OCI-LY7 (cell line): ENCODE data around the gene NEMP1. TPM values are rescaled to one million over a fixed set of nuclear protein-coding genes. Genes with fewer than 3 reads are reported as not detected.

Experiments
- BruUV-seq: library from RNA; stranded (reverse); fragments of 400-500 nt; replicated peaks from 2 replicates; lab custom pipeline; 2021; lab: Mats Ljungman, UMichigan
- CTCF ChIA-PET: fragments of 300-600 bp; sonication (Branson Sonifier 250); formaldehyde crosslinking; loops from one replicate; lab custom pipeline; 2022; ENCODE audit warnings: antibody characterized with exemption; ENCODE audit not compliant: unreplicated experiment; lab: Charles Lee
- POLR2A ChIA-PET: fragments of 300-600 bp; sonication (Branson Sonifier 250); formaldehyde crosslinking; loops from one replicate; lab custom pipeline; 2022; ENCODE audit warnings: antibody characterized with exemption; lab: Charles Lee
- DNase-seq: peaks from one replicate; pipeline ENCODE4 v3.0.0-alpha.2; 2015; ENCODE audit warnings: low spot score
- H2AFZ ChIP-seq: fragments of 200-600 bp; sonication (generic), shearing (Covaris generic); 2 replicates; pipeline ENCODE4 v1.6.1; 2014; ENCODE audit warnings: mild to moderate bottlenecking, antibody characterized with exemption, low read length, moderate library complexity
- H3K27ac ChIP-seq: fragments of 200-600 bp; sonication (generic); 2 replicates; pipeline ENCODE4 v1.5.1; 2014; ENCODE audit warnings: mixed run types, low read depth, mild to moderate bottlenecking, moderate library complexity, low read length, inconsistent platforms; ENCODE audit not compliant: poor library complexity, severe bottlenecking
- H3K36me3 ChIP-seq: fragments of 200-600 bp; sonication (generic); 2 replicates; pipeline ENCODE4 v1.6.1; 2014; ENCODE audit warnings: mild to moderate bottlenecking, antibody characterized with exemption, low read length, moderate library complexity, mixed read lengths; ENCODE audit not compliant: insufficient read depth
- H3K4me1 ChIP-seq: fragments of 200-600 bp; sonication (generic); 2 replicates; pipeline ENCODE4 v1.5.1; 2014; ENCODE audit warnings: mild to moderate bottlenecking, low read length; ENCODE audit not compliant: insufficient read depth, poor library complexity, severe bottlenecking
- H3K4me2 ChIP-seq: fragments of 200-600 bp; sonication (generic); 2 replicates; pipeline ENCODE4 v1.6.1; 2014; ENCODE audit warnings: mild to moderate bottlenecking, low read length
- H3K4me3 ChIP-seq: fragments of 200-600 bp; sonication (generic); 2 replicates; pipeline ENCODE4 v1.5.1; 2014; ENCODE audit warnings: mild to moderate bottlenecking, low read depth, low read length; ENCODE audit not compliant: poor library complexity, severe bottlenecking
- H3K79me2 ChIP-seq: fragments of 200-600 bp; sonication (generic); 2 replicates; pipeline ENCODE4 v1.6.1; 2016; ENCODE audit warnings: low read depth, mild to moderate bottlenecking, low read length, moderate library complexity, mixed read lengths; ENCODE audit not compliant: insufficient read depth
- H3K9me2 ChIP-seq: fragments of 200-600 bp; sonication (generic); 2 replicates; pipeline ENCODE4 v1.6.1; 2016; ENCODE audit warnings: mild to moderate bottlenecking, low read length, mixed read lengths; ENCODE audit not compliant: insufficient read depth
- H3K9me3 ChIP-seq: fragments of 200-600 bp; sonication (generic); 2 replicates; pipeline ENCODE4 v1.6.1; 2014; ENCODE audit warnings: mild to moderate bottlenecking, mixed run types, low read length, mixed read lengths
- H4K20me1 ChIP-seq: fragments of 200-600 bp; sonication (generic); 2 replicates; pipeline ENCODE4 v1.6.1; 2014; ENCODE audit warnings: mild to moderate bottlenecking, antibody characterized with exemption, low read length, moderate library complexity, mixed read lengths; ENCODE audit not compliant: insufficient read depth
- EZH2phosphoT487 ChIP-seq: fragments of 200-600 bp; sonication (generic); IDR thresholded peaks from 2 replicates; pipeline ENCODE4 v1.6.1; 2018; ENCODE audit warnings: low read depth, borderline replicate concordance, mild to moderate bottlenecking, mixed run types, antibody characterized with exemption, low read length, moderate library complexity, mixed read lengths
- intact Hi-C: fragments of 100-400 bp; cut with micrococcal nuclease; formaldehyde crosslinking; loops from one replicate; pipeline ENCODE4 v1.10.0; 2022; ENCODE audit not compliant: unreplicated experiment
- total RNA-seq, 2 experiments: library from RNA; depleted of rRNA in 1 of 2; stranded (reverse); fragments of >200 nt in 1 of 2; shearing (Covaris generic) in 1 of 2; gene quantifications; 2 replicates each; pipeline ENCODE4 v1.2.3, GENCODE V29; 2014 to 2022
- TF ChIP-seq, protein P1 (sequence below): fragments of 200-600 bp; sonication (generic); conservative IDR thresholded peaks from 2 replicates; pipeline ENCODE4 v1.5.1; 2014; ENCODE audit warnings: mild to moderate bottlenecking, antibody characterized with exemption, low read length, moderate library complexity, mixed read lengths

NEMP1 gene
- total RNA-seq, 2 experiments from 2014 or later = 45.7 to 86.3 TPM

DNA sequence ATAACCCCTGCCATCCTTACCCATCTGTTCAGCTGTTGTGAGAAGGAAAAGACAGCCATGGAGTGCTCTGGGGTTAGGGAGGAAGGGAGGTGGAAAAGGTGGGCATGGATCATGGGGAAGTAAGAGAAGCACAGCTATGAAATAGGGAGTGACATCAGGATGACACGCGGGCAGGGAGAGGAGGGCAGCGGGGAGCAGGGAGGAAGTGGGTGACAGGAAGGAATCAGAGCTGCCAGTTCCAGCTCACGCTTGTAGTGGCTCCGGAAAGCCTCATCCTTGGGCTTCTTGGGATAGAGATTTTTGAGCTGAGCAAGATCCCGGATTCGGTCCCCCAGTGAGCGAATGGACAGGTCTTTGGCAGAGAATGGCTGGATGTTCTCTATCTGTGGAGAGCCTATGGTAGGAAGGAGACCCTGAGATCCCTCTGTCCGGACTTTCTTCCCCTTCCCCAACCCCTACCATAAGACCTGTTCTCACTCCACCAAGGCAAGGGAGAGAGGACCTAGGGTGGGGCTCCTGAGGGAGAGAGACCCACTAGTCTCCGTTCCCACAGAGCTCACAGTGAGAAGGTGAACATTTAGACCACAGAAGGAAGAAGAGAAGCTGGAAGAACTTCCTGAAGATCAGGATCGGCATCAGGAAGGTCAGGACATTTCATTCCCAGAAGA lies 20.6 kb upstream of the NEMP1 start:
- no peak for TF ChIP-seq EZH2phosphoT487
- TF ChIP-seq, protein P1, sequence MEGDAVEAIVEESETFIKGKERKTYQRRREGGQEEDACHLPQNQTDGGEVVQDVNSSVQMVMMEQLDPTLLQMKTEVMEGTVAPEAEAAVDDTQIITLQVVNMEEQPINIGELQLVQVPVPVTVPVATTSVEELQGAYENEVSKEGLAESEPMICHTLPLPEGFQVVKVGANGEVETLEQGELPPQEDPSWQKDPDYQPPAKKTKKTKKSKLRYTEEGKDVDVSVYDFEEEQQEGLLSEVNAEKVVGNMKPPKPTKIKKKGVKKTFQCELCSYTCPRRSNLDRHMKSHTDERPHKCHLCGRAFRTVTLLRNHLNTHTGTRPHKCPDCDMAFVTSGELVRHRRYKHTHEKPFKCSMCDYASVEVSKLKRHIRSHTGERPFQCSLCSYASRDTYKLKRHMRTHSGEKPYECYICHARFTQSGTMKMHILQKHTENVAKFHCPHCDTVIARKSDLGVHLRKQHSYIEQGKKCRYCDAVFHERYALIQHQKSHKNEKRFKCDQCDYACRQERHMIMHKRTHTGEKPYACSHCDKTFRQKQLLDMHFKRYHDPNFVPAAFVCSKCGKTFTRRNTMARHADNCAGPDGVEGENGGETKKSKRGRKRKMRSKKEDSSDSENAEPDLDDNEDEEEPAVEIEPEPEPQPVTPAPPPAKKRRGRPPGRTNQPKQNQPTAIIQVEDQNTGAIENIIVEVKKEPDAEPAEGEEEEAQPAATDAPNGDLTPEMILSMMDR = no peak
- ChIA-PET POLR2A (interaction anchor here (0.5 to 1.3 kb wide), 2 partner anchors 22 to 657 kb away, joined by 3 to 6 read pairs; no protein-coding TSS in a partner anchor), CTCF (no interaction called here)
- Histone ChIP-seq H3K9me2 (no peaks in the 10 kb centered on the region), H3K36me3 (peaks cover 79% of the 10 kb centered on the region), H3K4me2 (no peak overlapping the region), H3K79me2 (no peaks in the 10 kb centered on the region), H3K4me1 (peaks cover 7% of the 10 kb centered on the region), H3K4me3 (no peak overlapping the region), H3K27ac (no peak overlapping the region), H4K20me1 (no peaks in the 10 kb centered on the region), H2AFZ (no peak overlapping the region), H3K9me3 (no peaks in the 10 kb centered on the region)
- no TSS peak for BruUV-seq
- intact Hi-C loops = no loop called here
- no peak for DNase-seq

GRCh38 chr12:57098546-57098945 lies 20.0 kb upstream of the NEMP1 start:
- TF ChIP-seq EZH2phosphoT487 = no peak
- TF ChIP-seq, protein P1 = no peak
- Histone ChIP-seq H3K4me1 (peaks cover 13% of the 10 kb centered on the region), H3K9me2 (no peaks in the 10 kb centered on the region), H3K4me2 (no peak overlapping the region), H3K27ac (no peak overlapping the region), H3K4me3 (no peak overlapping the region), H3K9me3 (no peaks in the 10 kb centered on the region), H3K79me2 (no peaks in the 10 kb centered on the region), H4K20me1 (no peaks in the 10 kb centered on the region), H2AFZ (no peak overlapping the region), H3K36me3 (peaks cover 76% of the 10 kb centered on the region)
- intact Hi-C loops = no loop called here
- ChIA-PET CTCF (no interaction called here), POLR2A (interaction anchor here (0.6 to 1.3 kb wide), 3 partner anchors 19 to 25 kb away, joined by 3 to 6 read pairs (median 3); no protein-coding TSS in a partner anchor)
- no peak for DNase-seq
- no TSS peak for BruUV-seq

GRCh38 chr12:57097554-57097835 lies 18.9 kb upstream of the NEMP1 start:
- no peak overlapping the region for H2AFZ ChIP-seq
- CTCF ChIA-PET = no interaction called here

More at GRCh38 chr12:57097554-57097835, 18.9 kb upstream of the NEMP1 start:
- H3K9me3 ChIP-seq = no peaks in the 10 kb centered on the region
- intact Hi-C loops = no loop called here
- no peak overlapping the region for H3K4me2 ChIP-seq
- H3K4me3 ChIP-seq = no peak overlapping the region
- peaks cover 19% of the 10 kb centered on the region for H3K4me1 ChIP-seq
- H4K20me1 ChIP-seq = no peaks in the 10 kb centered on the region
- TF ChIP-seq, protein P1 = no peak
- TF ChIP-seq EZH2phosphoT487 = no peak
- H3K27ac ChIP-seq = no peak overlapping the region
- POLR2A ChIA-PET = interaction anchor here (0.8 to 1.7 kb wide), 3 partner anchors 9 to 28 kb away, joined by 3 to 5 read pairs (median 4); no protein-coding TSS in a partner anchor
- no peaks in the 10 kb centered on the region for H3K9me2 ChIP-seq
- no peak for DNase-seq
- BruUV-seq = no TSS peak
- peaks cover 82% of the 10 kb centered on the region for H3K36me3 ChIP-seq
- H3K79me2 ChIP-seq = no peaks in the 10 kb centered on the region
